Activated B cell treated with CpG ODN at 0.5 μM for 24 hours (primary cell): ENCODE measurements around the gene PHYHIPL. TPM values are rescaled to one million over a fixed set of nuclear protein-coding genes. Genes with fewer than 3 reads are reported as not detected.

Experiments used
- ATAC-seq: fragments of 200-7000 bp; cut with Tn5 transposase; one replicate; pipeline ENCODE4 v1.10.0; 2021; ENCODE audit warnings: low read depth, mild to moderate bottlenecking, moderate library complexity
- CTCF ChIA-PET: fragments of 350-600 bp; sonication (Branson Sonifier 250); formaldehyde crosslinking; loops from one replicate; lab custom pipeline; 2021; ENCODE audit warnings: antibody characterized with exemption; lab: Charles Lee
- POLR2A ChIA-PET: fragments of 350-600 bp; sonication (Branson Sonifier 250); formaldehyde crosslinking; loops from one replicate; lab custom pipeline; 2021; ENCODE audit warnings: antibody characterized with exemption; lab: Charles Lee
- DNase-seq: peaks from one replicate; pipeline ENCODE4 v3.0.0; 2022
- H3K27ac Mint-ChIP-seq: one replicate; pipeline ENCODE4 v1.8.0; 2020; ENCODE audit warnings: mixed read lengths
- H3K27me3 Mint-ChIP-seq: one replicate; pipeline ENCODE4 v1.8.0; 2021; ENCODE audit warnings: mixed read lengths
- H3K36me3 Mint-ChIP-seq: one replicate; pipeline ENCODE4 v1.8.0; 2021; ENCODE audit warnings: low read depth, mixed read lengths
- H3K4me1 Mint-ChIP-seq: one replicate; pipeline ENCODE4 v1.8.0; 2021; ENCODE audit warnings: mixed read lengths
- H3K4me3 Mint-ChIP-seq: one replicate; pipeline ENCODE4 v1.8.0; 2020; ENCODE audit warnings: mild to moderate bottlenecking, mixed read lengths
- H3K9me3 Mint-ChIP-seq: one replicate; pipeline ENCODE4 v1.8.0; 2020; ENCODE audit warnings: mixed read lengths
- CTCF ChIP-seq: fragments of 200-600 bp; IDR thresholded peaks from one replicate; pipeline ENCODE4 v1.8.0; 2022; ENCODE audit warnings: antibody characterized with exemption, mild to moderate bottlenecking
- intact Hi-C: fragments of 100-400 bp; cut with micrococcal nuclease; formaldehyde crosslinking; loops from one replicate; pipeline ENCODE4 v1.15.1; 2024
- total RNA-seq: library from RNA; stranded (reverse); gene quantifications from 2 replicates; pipeline ENCODE4 v1.2.3, GENCODE V29; 2022

Gene PHYHIPL
- total RNA-seq, 1 donor from 2014 or later, result not detected

GRCh38 chr10:59148701-59149100 is 27.7 kb upstream of the PHYHIPL start:
- POLR2A ChIA-PET, result no interaction called here
- H3K36me3 Mint-ChIP-seq, result no peaks in the 10 kb centered on the region

GRCh38 chr10:59155556-59155955 is 20.9 kb upstream of the PHYHIPL start:
- intact Hi-C loops, result no loop called here
- H3K4me3 Mint-ChIP-seq, result no peak overlapping the region

More at GRCh38 chr10:59148701-59149100, 27.7 kb upstream of the PHYHIPL start:
- intact Hi-C loops, result no loop called here
- DNase-seq, result no peak
- no peak for TF ChIP-seq CTCF
- no peaks in the 10 kb centered on the region for H3K9me3 Mint-ChIP-seq
- no peak overlapping the region for H3K4me3 Mint-ChIP-seq
- CTCF ChIA-PET, result no interaction called here
- H3K27me3 Mint-ChIP-seq, result no peaks in the 10 kb centered on the region
- ATAC-seq, result no peak
- no peak overlapping the region for H3K27ac Mint-ChIP-seq
- no peaks in the 10 kb centered on the region for H3K4me1 Mint-ChIP-seq

GRCh38 chr10:59167512-59167911 is 8.9 kb upstream of the PHYHIPL start:
- no peak overlapping the region for H3K27ac Mint-ChIP-seq
- intact Hi-C loops, result no loop called here
- POLR2A ChIA-PET, result no interaction called here
- ATAC-seq (no peak), DNase-seq (no peak)
- no peaks in the 10 kb centered on the region for H3K36me3 Mint-ChIP-seq
- no peaks in the 10 kb centered on the region for H3K4me1 Mint-ChIP-seq
- H3K4me3 Mint-ChIP-seq, result no peak overlapping the region
- peaks cover 3% of the 10 kb centered on the region for H3K9me3 Mint-ChIP-seq
- CTCF ChIA-PET, result no interaction called here
- H3K27me3 Mint-ChIP-seq, result no peaks in the 10 kb centered on the region
- TF ChIP-seq CTCF, result no peak

More at GRCh38 chr10:59155556-59155955, 20.9 kb upstream of the PHYHIPL start:
- no peak for TF ChIP-seq CTCF
- Mint-ChIP-seq H3K27me3 (no peaks in the 10 kb centered on the region), H3K9me3 (no peaks in the 10 kb centered on the region), H3K36me3 (no peaks in the 10 kb centered on the region), H3K4me1 (no peaks in the 10 kb centered on the region), H3K27ac (no peak overlapping the region)
- ATAC-seq (no peak), DNase-seq (no peak)
- POLR2A ChIA-PET, result no interaction called here
- CTCF ChIA-PET, result no interaction called here

- peaks cover 6% of the 10 kb centered on the region for H3K4me1 Mint-ChIP-seq
- no peak for TF ChIP-seq CTCF
- intact Hi-C loops, result no loop called here
- H3K9me3 Mint-ChIP-seq, result peaks cover 7% of the 10 kb centered on the region
- ATAC-seq (no peak), DNase-seq (no peak)
- ChIA-PET CTCF (no interaction called here), POLR2A (interaction anchor here (0.6 kb wide), 1 partner anchor 709 kb away, joined by 3 read pairs; no protein-coding TSS in a partner anchor)
- no peaks in the 10 kb centered on the region for H3K36me3 Mint-ChIP-seq
- H3K27me3 Mint-ChIP-seq, result peaks cover 12% of the 10 kb centered on the region
- H3K4me3 Mint-ChIP-seq, result no peak overlapping the region
- no peak overlapping the region for H3K27ac Mint-ChIP-seq
These were observed 3.9 kb upstream of the PHYHIPL start for GRCh38 chr10:59172567-59172966.

GRCh38 chr10:59173414-59173813 is 3.0 kb upstream of the PHYHIPL start:
- CTCF ChIA-PET, result no interaction called here
- ATAC-seq, result no peak

More at GRCh38 chr10:59173414-59173813, 3.0 kb upstream of the PHYHIPL start:
- TF ChIP-seq CTCF, result no peak
- H3K4me1 Mint-ChIP-seq, result peaks cover 6% of the 10 kb centered on the region
- peaks cover 16% of the 10 kb centered on the region for H3K27me3 Mint-ChIP-seq
- no peak overlapping the region for H3K27ac Mint-ChIP-seq
- H3K9me3 Mint-ChIP-seq, result peaks cover 7% of the 10 kb centered on the region
- no peak for DNase-seq
- intact Hi-C loops, result no loop called here
- POLR2A ChIA-PET, result no interaction called here
- no peak overlapping the region for H3K4me3 Mint-ChIP-seq
- no peaks in the 10 kb centered on the region for H3K36me3 Mint-ChIP-seq
